GM18519 (cell line): ENCODE results near the gene HNRNPAB.

ENCODE experiments used
- ATAC-seq: cut with Tn5 transposase; IDR thresholded peaks from one replicate; pipeline ENCODE4 v1.9.1; 2021; ENCODE audit warnings: mild to moderate bottlenecking, moderate library complexity; ENCODE audit not compliant: unreplicated experiment, low FRiP score

Gene HNRNPAB

GRCh38 chr5:178204182-178204934, at the start of gene HNRNPAB:
Gene HNRNPAB (plus strand): TSS chr5:178204533. CDS start chr5:178204838, 305 bp downstream.
- ATAC-seq = peak; percentile 60

- no peak for ATAC-seq
These were observed 49.3 kb upstream of the HNRNPAB start for GRCh38 chr5:178155065-178155464.

- ATAC-seq = no peak
These were observed 44.2 kb upstream of the HNRNPAB start for GRCh38 chr5:178160176-178160575.

- no peak for ATAC-seq
These were observed 41.9 kb upstream of the HNRNPAB start for GRCh38 chr5:178162481-178162880.

GRCh38 chr5:178163772-178164735, 40.3 kb upstream of the HNRNPAB start:
- no peak for ATAC-seq

- no peak for ATAC-seq
These were observed 38.8 kb upstream of the HNRNPAB start for GRCh38 chr5:178165581-178165980.

- ATAC-seq = no peak
These were observed 33.9 kb upstream of the HNRNPAB start for GRCh38 chr5:178170455-178170854.

- no peak for ATAC-seq
These were observed 29.9 kb upstream of the HNRNPAB start for GRCh38 chr5:178174456-178174855.

GRCh38 chr5:178176791-178177190, 27.5 kb upstream of the HNRNPAB start:
- no peak for ATAC-seq

- ATAC-seq = no peak
These were observed 26.8 kb upstream of the HNRNPAB start for GRCh38 chr5:178177569-178177968.

GRCh38 chr5:178180141-178180863, 24.0 kb upstream of the HNRNPAB start:
- no peak for ATAC-seq

GRCh38 chr5:178182158-178182876, 22.0 kb upstream of the HNRNPAB start:
- ATAC-seq = no peak

- no peak for ATAC-seq
These were observed 17.9 kb upstream of the HNRNPAB start for GRCh38 chr5:178186427-178186826.

- no peak for ATAC-seq
These were observed 17.3 kb upstream of the HNRNPAB start, which contains the start of gene GMCL2 for GRCh38 chr5:178187014-178187413. Gene GMCL2 (minus strand): TSS chr5:178187371. CDS start chr5:178187299, 72 bp downstream.

GRCh38 chr5:178189433-178189832, 14.9 kb upstream of the HNRNPAB start:
- ATAC-seq = no peak

GRCh38 chr5:178191661-178192060, 12.7 kb upstream of the HNRNPAB start:
- ATAC-seq = no peak

GRCh38 chr5:178192244-178192643, 12.1 kb upstream of the HNRNPAB start:
- ATAC-seq = no peak

- no peak for ATAC-seq
These were observed 11.5 kb upstream of the HNRNPAB start for GRCh38 chr5:178192787-178193186.

GRCh38 chr5:178193251-178193809, 11.0 kb upstream of the HNRNPAB start:
- ATAC-seq = no peak

- ATAC-seq = no peak
These were observed 10.3 kb upstream of the HNRNPAB start for GRCh38 chr5:178194026-178194425.
